ENCODE data around the gene RER1. TPM values are rescaled to one million over a fixed set of nuclear protein-coding genes. Genes with fewer than 3 reads are reported as not detected.

RER1 gene
- total RNA-seq, 1 donor from 2014 or later: 164 TPM

- Mint-ChIP-seq H3K27ac (no peak overlapping the region), H3K4me1 (peaks cover 10% of the 10 kb centered on the region)
Observed at GRCh38 chr1:2398871-2399270, 7.2 kb downstream of the RER1 start.

GRCh38 chr1:2399890-2400575, 8.4 kb downstream of the RER1 start:
- no peak overlapping the region for H3K4me3 Mint-ChIP-seq
- H3K4me1 Mint-ChIP-seq: peaks cover 4% of the 10 kb centered on the region
- no peaks in the 10 kb centered on the region for H3K27me3 Mint-ChIP-seq
- intact Hi-C loops (cut with micrococcal nuclease): no loop called here
- H3K36me3 Mint-ChIP-seq (ENCODE audit: low read depth): peaks cover 66% of the 10 kb centered on the region
- no peak for DNase-seq
- H3K9me3 Mint-ChIP-seq: no peaks in the 10 kb centered on the region
- H3K27ac Mint-ChIP-seq: no peak overlapping the region

More at GRCh38 chr1:2398871-2399270, 7.2 kb downstream of the RER1 start:
- DNase-seq: no peak
- no peaks in the 10 kb centered on the region for H3K27me3 Mint-ChIP-seq
- no peak overlapping the region for H3K4me3 Mint-ChIP-seq
- intact Hi-C loops (cut with micrococcal nuclease): no loop called here
- no peaks in the 10 kb centered on the region for H3K9me3 Mint-ChIP-seq
- peaks cover 68% of the 10 kb centered on the region for H3K36me3 Mint-ChIP-seq (ENCODE audit: low read depth)

GRCh38 chr1:2400576-2400909, 8.9 kb downstream of the RER1 start:
- no peak for DNase-seq

GRCh38 chr1:2400950-2401649, 9.5 kb downstream of the RER1 start:
- Mint-ChIP-seq H3K36me3 (ENCODE audit: low read depth) (peaks cover 64% of the 10 kb centered on the region), H3K4me1 (peaks cover 4% of the 10 kb centered on the region), H3K27ac (peak overlapping the region; percentile 37), H3K9me3 (no peaks in the 10 kb centered on the region), H3K27me3 (no peaks in the 10 kb centered on the region), H3K4me3 (no peak overlapping the region)
- no peak for DNase-seq
- intact Hi-C loops (cut with micrococcal nuclease): no loop called here

More at GRCh38 chr1:2400576-2400909, 8.9 kb downstream of the RER1 start:
- Mint-ChIP-seq H3K4me1 (peaks cover 4% of the 10 kb centered on the region), H3K27me3 (no peaks in the 10 kb centered on the region), H3K4me3 (no peak overlapping the region), H3K27ac (peak overlapping the region; percentile 15), H3K36me3 (ENCODE audit: low read depth) (peaks cover 66% of the 10 kb centered on the region), H3K9me3 (no peaks in the 10 kb centered on the region)
- intact Hi-C loops (cut with micrococcal nuclease): no loop called here

- no peak overlapping the region for H3K4me3 Mint-ChIP-seq
- no peak for DNase-seq
- H3K27ac Mint-ChIP-seq: no peak overlapping the region
- intact Hi-C loops (cut with micrococcal nuclease): no loop called here
- peaks cover 56% of the 10 kb centered on the region for H3K36me3 Mint-ChIP-seq (ENCODE audit: low read depth)
- no peaks in the 10 kb centered on the region for H3K9me3 Mint-ChIP-seq
- no peaks in the 10 kb centered on the region for H3K27me3 Mint-ChIP-seq
- peaks cover 2% of the 10 kb centered on the region for H3K4me1 Mint-ChIP-seq
Observed at GRCh38 chr1:2402420-2402819, 10.8 kb downstream of the RER1 start.

GRCh38 chr1:2403273-2403672, 11.6 kb downstream of the RER1 start:
- Mint-ChIP-seq H3K4me1 (peaks cover 2% of the 10 kb centered on the region), H3K4me3 (no peak overlapping the region), H3K36me3 (ENCODE audit: low read depth) (peaks cover 54% of the 10 kb centered on the region), H3K9me3 (no peaks in the 10 kb centered on the region), H3K27ac (no peak overlapping the region), H3K27me3 (no peaks in the 10 kb centered on the region)
- no peak for DNase-seq
- intact Hi-C loops (cut with micrococcal nuclease): no loop called here

GRCh38 chr1:2404142-2404889, 12.7 kb downstream of the RER1 start:
- peaks cover 2% of the 10 kb centered on the region for H3K4me1 Mint-ChIP-seq
- H3K27me3 Mint-ChIP-seq: no peaks in the 10 kb centered on the region

GRCh38 chr1:2404890-2405511, 13.4 kb downstream of the RER1 start:
- intact Hi-C loops (cut with micrococcal nuclease): no loop called here
- H3K27me3 Mint-ChIP-seq: no peaks in the 10 kb centered on the region
- no peak overlapping the region for H3K27ac Mint-ChIP-seq
- peaks cover 2% of the 10 kb centered on the region for H3K4me1 Mint-ChIP-seq
- DNase-seq: no peak
- H3K4me3 Mint-ChIP-seq: no peak overlapping the region
- H3K36me3 Mint-ChIP-seq (ENCODE audit: low read depth): peaks cover 46% of the 10 kb centered on the region
- H3K9me3 Mint-ChIP-seq: no peaks in the 10 kb centered on the region

More at GRCh38 chr1:2404142-2404889, 12.7 kb downstream of the RER1 start:
- no peaks in the 10 kb centered on the region for H3K9me3 Mint-ChIP-seq
- H3K4me3 Mint-ChIP-seq: no peak overlapping the region
- no peak overlapping the region for H3K27ac Mint-ChIP-seq
- DNase-seq: no peak
- H3K36me3 Mint-ChIP-seq (ENCODE audit: low read depth): peaks cover 50% of the 10 kb centered on the region
- intact Hi-C loops (cut with micrococcal nuclease): no loop called here

- H3K4me3 Mint-ChIP-seq: no peak overlapping the region
- peaks cover 40% of the 10 kb centered on the region for H3K36me3 Mint-ChIP-seq (ENCODE audit: low read depth)
- peak; percentile 56 for DNase-seq
- intact Hi-C loops (cut with micrococcal nuclease): no loop called here
- no peak overlapping the region for H3K27ac Mint-ChIP-seq
- no peaks in the 10 kb centered on the region for H3K4me1 Mint-ChIP-seq
- no peaks in the 10 kb centered on the region for H3K9me3 Mint-ChIP-seq
- no peaks in the 10 kb centered on the region for H3K27me3 Mint-ChIP-seq
Observed at GRCh38 chr1:2405588-2406295, 14.1 kb downstream of the RER1 start.

GRCh38 chr1:2406451-2407041, 14.9 kb downstream of the RER1 start:
- Mint-ChIP-seq H3K9me3 (no peaks in the 10 kb centered on the region), H3K27ac (no peak overlapping the region), H3K4me1 (no peaks in the 10 kb centered on the region), H3K36me3 (ENCODE audit: low read depth) (peaks cover 34% of the 10 kb centered on the region), H3K4me3 (no peak overlapping the region), H3K27me3 (no peaks in the 10 kb centered on the region)
- DNase-seq: peak; percentile 54
- intact Hi-C loops (cut with micrococcal nuclease): no loop called here

GRCh38 chr1:2407166-2407990, 15.7 kb downstream of the RER1 start:
- H3K27me3 Mint-ChIP-seq: no peaks in the 10 kb centered on the region
- H3K9me3 Mint-ChIP-seq: no peaks in the 10 kb centered on the region
- intact Hi-C loops (cut with micrococcal nuclease): no loop called here
- H3K4me3 Mint-ChIP-seq: no peak overlapping the region
- H3K36me3 Mint-ChIP-seq (ENCODE audit: low read depth): peaks cover 28% of the 10 kb centered on the region
- H3K27ac Mint-ChIP-seq: no peak overlapping the region
- peaks cover 2% of the 10 kb centered on the region for H3K4me1 Mint-ChIP-seq
- no peak for DNase-seq

- intact Hi-C loops (cut with micrococcal nuclease): no loop called here
- Mint-ChIP-seq H3K9me3 (no peaks in the 10 kb centered on the region), H3K27me3 (no peaks in the 10 kb centered on the region), H3K36me3 (ENCODE audit: low read depth) (peaks cover 26% of the 10 kb centered on the region), H3K4me3 (no peak overlapping the region), H3K4me1 (peaks cover 2% of the 10 kb centered on the region), H3K27ac (no peak overlapping the region)
- DNase-seq: no peak
Observed at GRCh38 chr1:2407991-2408275, 16.3 kb downstream of the RER1 start.

- intact Hi-C loops (cut with micrococcal nuclease): no loop called here
- H3K4me3 Mint-ChIP-seq: no peak overlapping the region
- H3K27me3 Mint-ChIP-seq: no peaks in the 10 kb centered on the region
- peaks cover 25% of the 10 kb centered on the region for H3K36me3 Mint-ChIP-seq (ENCODE audit: low read depth)
- H3K27ac Mint-ChIP-seq: no peak overlapping the region
- peaks cover 2% of the 10 kb centered on the region for H3K4me1 Mint-ChIP-seq
- no peaks in the 10 kb centered on the region for H3K9me3 Mint-ChIP-seq
- DNase-seq: no peak
Observed at GRCh38 chr1:2408456-2408855, 16.8 kb downstream of the RER1 start.

Measured in activated CD4-positive, alpha-beta T cell treated with anti-CD3 and anti-CD28 coated beads, Interleukin-2, amount 10 ng/mL, durations not matched to agents 24 days and 14 days (primary cell).